Bone marrow (tissue), 2 donors: Measurements from ENCODE around the gene GNAI3.
"Not testable (repeated sequence)": the region's sequence is repeated elsewhere in the genome, so short reads cannot be mapped to it uniquely, and the experiment has no call there.

Experiments used
- DNase-seq, 2 donors: peaks; one replicate each; lab custom pipeline; 2025; lab: John Stamatoyannopoulos, UW

The GNAI3 gene

DNA sequence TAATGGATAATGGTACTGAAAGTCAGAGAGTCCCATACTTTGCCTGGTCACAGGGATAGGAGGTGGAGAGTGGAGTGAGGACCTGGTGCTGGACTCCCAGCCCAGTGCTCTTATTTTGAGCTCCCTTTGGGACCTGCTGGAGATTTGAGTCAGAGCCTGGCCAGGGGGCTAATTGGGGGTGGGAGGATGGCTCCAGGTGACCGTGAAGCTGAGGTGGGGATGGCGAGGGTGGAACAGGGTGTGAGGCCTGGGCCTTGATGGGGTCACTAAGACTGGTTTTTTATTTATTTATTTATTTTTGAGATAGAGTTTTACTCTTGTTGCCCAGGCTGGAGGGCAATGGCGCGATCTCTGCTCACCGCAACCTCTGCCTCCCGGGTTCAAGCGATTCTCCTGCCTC is 89.0 kb downstream of the GNAI3 start:
- DNase-seq, result no peak

DNA sequence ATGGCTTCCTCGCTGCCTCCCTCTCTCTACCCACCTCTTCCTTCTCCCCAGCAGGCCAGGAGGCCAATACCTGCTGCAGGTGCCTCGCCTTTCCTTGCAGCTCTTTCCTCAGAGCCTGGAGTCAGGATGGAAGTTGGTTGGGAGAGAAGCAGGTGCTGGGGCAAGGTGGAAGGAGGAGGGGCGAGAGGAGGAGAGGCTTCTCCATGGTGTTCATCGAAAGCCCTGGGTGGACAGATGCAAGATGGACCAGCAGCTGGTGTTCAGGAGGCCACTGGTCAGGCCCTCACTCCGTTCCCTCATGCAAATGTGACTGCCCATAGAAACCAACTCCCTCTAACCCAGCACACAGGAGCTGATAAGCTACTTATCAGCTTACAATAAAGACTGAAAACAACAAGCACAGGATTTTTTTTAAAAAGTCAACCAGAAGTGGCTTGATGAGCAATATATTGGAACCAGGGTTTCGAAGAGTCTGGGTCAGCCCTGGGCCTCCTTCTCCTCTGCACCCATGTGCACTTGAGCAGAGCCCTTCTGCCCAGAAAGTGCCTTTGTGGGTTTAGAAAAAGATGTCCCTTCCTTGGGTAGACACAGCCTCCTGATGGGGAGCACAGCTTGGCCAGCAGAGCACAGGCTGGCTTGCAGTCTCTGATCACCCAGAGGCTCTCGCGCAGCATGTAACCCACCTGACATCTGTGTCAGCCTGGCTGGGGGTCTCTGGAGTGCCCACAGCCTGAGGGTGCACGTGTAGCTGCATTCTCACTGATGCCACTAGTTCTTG is 90.8 kb downstream of the GNAI3 start:
- DNase-seq, result no peak

DNA sequence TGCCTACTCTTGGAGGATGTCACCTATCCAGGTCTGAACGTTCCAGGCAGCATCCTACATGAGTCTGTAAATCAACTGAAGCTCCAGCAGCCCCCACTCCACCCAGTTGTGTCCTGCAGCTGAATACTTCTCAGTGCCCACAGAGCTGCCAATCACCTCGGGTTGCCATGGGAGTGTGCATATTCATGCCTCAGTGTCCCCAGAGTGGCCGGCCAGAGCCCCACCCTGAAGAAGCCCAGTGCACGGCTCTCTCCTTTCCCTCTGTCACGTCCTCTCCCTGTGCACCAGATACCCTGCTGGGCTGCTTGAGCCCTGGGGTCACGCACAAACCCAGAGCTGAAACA is 91.4 kb downstream of the GNAI3 start:
- DNase-seq, result no peak

DNA sequence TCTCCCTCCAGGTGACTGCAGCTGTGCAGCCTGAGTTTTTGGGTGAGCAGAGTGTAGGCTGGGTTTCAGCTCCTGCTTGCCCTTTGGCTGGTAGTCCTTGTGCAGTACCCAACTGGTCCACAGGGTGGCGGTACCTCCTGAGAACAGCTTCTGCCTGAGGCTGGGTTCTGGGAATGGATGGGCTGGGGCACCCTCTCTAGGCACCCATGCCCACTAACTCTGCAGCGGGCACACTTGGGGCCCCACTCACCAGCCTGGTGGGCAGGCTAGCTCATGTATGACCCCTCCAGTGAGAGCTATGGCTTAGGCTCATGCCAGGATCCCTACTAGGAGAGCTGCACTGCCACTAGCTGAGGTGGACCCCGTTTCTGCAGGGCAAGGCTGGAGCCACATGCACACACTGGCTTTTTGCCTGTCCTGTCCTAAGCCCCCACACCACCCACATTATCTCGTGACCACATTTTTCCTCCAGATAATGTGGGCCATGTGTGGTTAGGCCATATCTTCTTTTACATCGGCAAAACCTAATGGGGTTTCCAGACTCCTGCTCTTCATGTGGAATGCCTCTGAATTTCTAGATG is 92.0 kb downstream of the GNAI3 start:
- peak; percentile 62 to 73 for DNase-seq

- DNase-seq, result no peak
Measured at GRCh38 chr1:109641078-109641740, 92.8 kb downstream of the GNAI3 start.

GRCh38 chr1:109641861-109642260 is 93.4 kb downstream of the GNAI3 start:
- no peak for DNase-seq

DNA sequence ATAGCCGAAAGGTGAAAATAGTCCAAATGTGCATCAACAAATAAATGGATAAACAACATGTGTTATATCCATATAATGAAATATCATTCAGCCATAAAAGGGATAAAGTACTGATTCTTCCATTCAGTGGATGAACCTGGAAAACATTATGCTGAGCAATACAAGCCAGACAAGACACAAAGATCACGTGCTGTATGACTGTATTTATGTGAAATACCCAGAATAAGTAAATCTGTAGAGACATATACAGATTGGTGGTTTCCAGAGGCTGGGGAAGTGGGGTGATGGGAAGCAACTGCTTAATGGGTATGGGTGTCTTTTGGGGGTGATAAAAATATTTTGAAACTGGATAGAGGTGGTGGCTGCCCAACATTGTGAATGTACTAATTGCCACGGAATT is 94.2 kb downstream of the GNAI3 start:
- no peak for DNase-seq

- peak; percentile 59 to 71 for DNase-seq
Measured at GRCh38 chr1:109643385-109644230, 95.2 kb downstream of the GNAI3 start.

GRCh38 chr1:109644670-109645069 is 96.3 kb downstream of the GNAI3 start:
- DNase-seq, result no peak

- no peak for DNase-seq
Measured at GRCh38 chr1:109649491-109649914, 101.1 kb downstream of the GNAI3 start.

DNA sequence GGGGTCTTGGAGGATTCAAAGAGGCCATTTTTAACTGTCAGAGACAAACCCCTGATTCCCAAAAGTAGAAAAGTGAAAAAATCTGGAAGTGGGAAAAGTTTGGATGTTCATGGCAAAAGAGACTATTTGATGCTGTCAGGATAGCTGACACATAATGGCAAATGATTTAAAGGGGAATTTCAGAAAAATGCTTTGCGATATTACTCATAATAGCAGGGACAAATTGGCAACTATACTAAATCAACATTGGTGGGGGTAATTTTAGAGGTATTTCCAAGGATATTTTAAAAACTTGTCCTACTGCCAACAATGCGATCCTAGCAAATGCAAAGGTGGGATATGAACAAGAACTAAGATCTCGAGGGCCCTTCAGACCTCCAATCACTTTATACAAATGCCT is 102.2 kb downstream of the GNAI3 start:
- DNase-seq, result no peak

- no peak for DNase-seq
Measured at GRCh38 chr1:109652402-109652801, 104.0 kb downstream of the GNAI3 start.

DNA sequence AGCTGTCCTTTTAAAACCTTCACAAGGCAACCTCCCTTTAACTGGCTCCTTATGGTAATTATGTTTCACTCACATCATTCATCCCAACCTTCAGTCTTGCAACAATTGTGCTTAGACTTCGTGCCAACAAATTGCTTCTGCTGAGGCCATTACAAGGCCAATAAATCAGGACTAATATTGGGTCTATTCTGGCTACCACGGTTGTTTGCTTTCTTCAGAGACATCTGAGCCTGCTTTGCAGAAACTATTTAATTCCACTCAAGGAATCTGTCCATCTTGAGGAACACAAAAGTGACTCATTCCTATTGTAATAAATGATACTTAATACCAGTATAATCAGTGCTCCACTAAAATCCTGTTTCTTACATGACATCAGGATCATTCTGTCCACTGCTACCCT is 104.9 kb downstream of the GNAI3 start:
- DNase-seq, result no peak

DNA sequence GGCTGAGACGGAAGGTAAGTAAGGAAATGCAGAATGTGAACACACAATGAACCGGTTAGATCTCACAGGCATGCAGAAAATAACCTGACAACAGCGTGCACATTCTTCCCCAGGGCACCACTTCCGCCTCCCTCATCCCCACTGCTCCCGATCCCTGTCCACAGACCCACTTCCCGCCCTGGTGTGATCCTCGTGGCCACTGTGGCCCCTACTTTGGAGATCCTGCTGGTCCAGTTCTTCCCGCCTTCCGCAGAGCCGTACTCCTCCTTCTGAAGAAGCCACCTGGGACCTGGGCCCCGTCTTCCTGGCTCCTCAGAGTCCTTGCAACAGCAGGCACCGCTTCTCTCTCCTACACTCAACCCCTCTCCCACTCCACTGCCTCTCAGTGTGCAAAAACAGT is 106.1 kb downstream of the GNAI3 start:
- DNase-seq, result no peak

DNA sequence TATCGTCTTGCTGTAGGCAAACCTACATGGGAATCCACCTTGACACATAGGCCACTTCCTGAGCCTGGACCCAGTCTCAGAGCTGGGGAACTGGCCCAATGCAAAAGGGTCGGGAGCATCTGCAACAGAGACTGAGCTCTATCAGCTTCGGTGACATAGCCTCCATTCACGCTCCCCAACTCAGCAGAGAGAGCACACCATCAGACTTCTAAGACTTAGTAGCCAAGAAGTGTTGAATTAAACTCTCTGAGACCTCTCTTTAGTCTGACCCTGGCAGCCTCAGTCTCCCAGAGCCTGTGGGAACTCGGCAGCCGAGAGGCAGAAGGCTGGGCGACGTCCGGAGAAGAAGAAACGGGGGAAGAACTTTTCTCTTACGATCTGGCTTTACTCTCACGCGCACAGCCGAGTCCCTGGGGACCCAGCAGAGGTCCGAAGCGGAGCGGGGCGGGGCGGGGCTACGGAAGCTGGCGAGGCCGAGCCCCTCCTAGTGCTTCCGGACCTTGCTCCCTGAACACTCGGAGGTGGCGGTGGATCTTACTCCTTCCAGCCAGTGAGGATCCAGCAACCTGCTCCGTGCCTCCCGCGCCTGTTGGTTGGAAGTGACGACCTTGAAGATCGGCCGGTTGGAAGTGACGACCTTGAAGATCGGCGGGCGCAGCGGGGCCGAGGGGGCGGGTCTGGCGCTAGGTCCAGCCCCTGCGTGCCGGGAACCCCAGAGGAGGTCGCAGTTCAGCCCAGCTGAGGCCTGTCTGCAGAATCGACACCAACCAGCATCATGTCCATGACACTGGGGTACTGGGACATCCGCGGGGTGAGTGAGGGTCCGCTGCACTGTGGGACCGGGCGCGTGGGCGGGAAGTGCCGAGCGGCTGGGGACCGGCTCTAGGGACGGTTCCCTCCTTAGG is 107.5 kb downstream of the GNAI3 start, which contains the start of gene GSTM4:
Gene GSTM4 (plus strand): TSS at position 485 of the 905 bp plus-strand sequence. CDS start 291 bp downstream, at position 776.
- peak; percentile 20 to 56 for DNase-seq

DNA sequence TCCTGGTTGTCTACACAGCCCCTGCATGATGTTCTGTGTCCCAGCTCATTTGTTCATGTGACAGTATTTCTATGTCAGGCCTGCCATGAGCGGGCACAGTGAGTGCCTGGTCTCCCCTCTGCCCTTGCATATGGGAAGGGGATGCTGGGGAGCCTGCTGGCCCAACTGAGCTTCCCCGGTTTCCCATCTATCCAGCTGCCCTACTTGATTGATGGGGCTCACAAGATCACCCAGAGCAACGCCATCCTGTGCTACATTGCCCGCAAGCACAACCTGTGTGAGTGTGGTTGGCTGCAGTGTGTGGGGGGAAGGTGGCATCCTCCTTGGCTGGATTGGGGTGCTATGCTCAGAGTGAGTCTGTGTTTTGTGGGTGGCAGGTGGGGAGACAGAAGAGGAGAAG is 109.0 kb downstream of the GNAI3 start:
- DNase-seq, result no peak

DNA sequence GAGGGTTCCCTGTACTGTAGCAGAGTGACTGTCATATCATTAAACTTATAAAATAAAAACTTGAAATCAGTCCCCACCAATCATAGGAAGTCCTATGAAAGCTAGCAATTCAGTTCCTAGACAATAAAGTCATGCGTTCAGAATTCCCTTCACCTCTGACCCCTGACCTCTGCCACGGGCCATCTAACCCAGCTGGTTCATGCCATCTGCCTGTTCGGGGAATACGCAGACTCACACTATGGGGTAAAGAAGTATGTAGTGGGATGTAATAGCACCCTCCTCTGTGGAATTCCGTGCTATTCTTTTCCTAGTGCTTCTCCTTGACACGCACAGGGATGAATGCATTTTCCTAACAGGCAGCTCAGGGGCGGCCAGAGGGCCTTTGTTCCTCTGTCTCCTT is 109.6 kb downstream of the GNAI3 start:
- no peak for DNase-seq

DNA sequence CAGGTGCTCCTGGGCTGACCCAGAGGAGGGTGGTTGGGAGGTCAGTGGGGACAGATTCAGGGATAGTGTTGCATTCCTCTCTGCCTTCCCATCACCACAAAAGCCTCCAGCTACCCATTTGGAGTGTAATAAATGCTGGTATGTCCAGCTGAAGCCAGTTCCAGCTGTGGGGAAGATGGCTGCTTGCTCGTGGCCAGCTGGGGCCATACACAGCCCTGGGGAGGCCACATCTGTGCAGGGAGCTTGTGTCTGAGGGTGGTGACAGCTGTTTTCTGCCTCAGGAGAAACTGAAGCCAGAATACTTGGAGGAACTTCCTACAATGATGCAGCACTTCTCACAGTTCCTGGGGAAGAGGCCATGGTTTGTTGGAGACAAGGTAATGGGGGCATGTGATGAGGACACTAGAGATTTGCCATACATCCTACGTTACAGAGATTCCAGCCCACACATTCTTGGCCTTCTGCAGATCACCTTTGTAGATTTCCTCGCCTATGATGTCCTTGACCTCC is 110.2 kb downstream of the GNAI3 start:
- no peak for DNase-seq

- no peak for DNase-seq
Measured at GRCh38 chr1:109659145-109659544, 110.7 kb downstream of the GNAI3 start.

- no peak for DNase-seq
Measured at GRCh38 chr1:109659997-109660690, 111.7 kb downstream of the GNAI3 start.

DNA sequence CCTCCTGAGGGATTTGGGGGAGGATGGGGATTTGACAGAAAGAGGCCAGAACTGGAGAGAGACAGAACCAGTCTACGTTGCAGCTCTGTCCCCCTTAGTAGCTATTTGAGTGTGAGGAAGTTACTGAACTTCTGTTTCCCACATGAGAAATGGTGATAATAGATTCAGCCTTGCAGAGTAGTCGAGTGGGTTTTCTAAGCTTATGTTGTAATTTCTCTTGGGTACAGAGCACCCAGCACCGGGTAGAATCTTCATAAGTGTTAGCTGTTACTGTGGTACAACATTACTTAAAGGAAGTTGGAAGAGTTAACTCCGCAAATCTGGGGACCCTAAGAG is 112.2 kb downstream of the GNAI3 start:
- DNase-seq, result not testable (repeated sequence)
